HG02571 (cell line): ENCODE data around the gene ZNF200.
"Not testable (repeated sequence)": the region's sequence is repeated elsewhere in the genome, so short reads cannot be mapped to it uniquely, and the experiment has no call there.

Experiments
- ATAC-seq: cut with Tn5 transposase; IDR thresholded peaks from one replicate; pipeline ENCODE4 v1.9.1; 2021; ENCODE audit warnings: mild to moderate bottlenecking, moderate library complexity; ENCODE audit not compliant: unreplicated experiment

The ZNF200 gene

GRCh38 chr16:3234857-3235561, at the start of gene ZNF200:
Gene ZNF200 (minus strand): TSS chr16:3235158. CDS start chr16:3233755, 1,403 bp downstream.
- ATAC-seq, result peak; percentile 89

GRCh38 chr16:3283543-3284447, 48.8 kb upstream of the ZNF200 start:
- ATAC-seq, result no peak

- peak; percentile 84 for ATAC-seq
Observed at GRCh38 chr16:3282730-3283542, 48.0 kb upstream of the ZNF200 start, which contains the start of gene ZNF263. Gene ZNF263 (plus strand): TSS chr16:3283491. CDS start chr16:3283819, 328 bp downstream.

GRCh38 chr16:3282103-3282729, 47.3 kb upstream of the ZNF200 start:
- ATAC-seq, result peak; percentile 24

GRCh38 chr16:3281222-3281820, 46.4 kb upstream of the ZNF200 start:
- no peak for ATAC-seq

- ATAC-seq, result no peak
Observed at GRCh38 chr16:3276679-3277078, 41.7 kb upstream of the ZNF200 start.

- no peak for ATAC-seq
Observed at GRCh38 chr16:3274947-3275346, 40.0 kb upstream of the ZNF200 start.

- ATAC-seq, result no peak
Observed at GRCh38 chr16:3274490-3274889, 39.5 kb upstream of the ZNF200 start.

GRCh38 chr16:3271281-3271680, 36.3 kb upstream of the ZNF200 start:
- ATAC-seq, result not testable (repeated sequence)

- ATAC-seq, result not testable (repeated sequence)
Observed at GRCh38 chr16:3270718-3271117, 35.8 kb upstream of the ZNF200 start.

GRCh38 chr16:3268294-3268693, 33.3 kb upstream of the ZNF200 start:
- no peak for ATAC-seq

- ATAC-seq, result no peak
Observed at GRCh38 chr16:3266873-3267537, 32.0 kb upstream of the ZNF200 start.

GRCh38 chr16:3264137-3265036, 29.4 kb upstream of the ZNF200 start:
- ATAC-seq, result peak; percentile 83

GRCh38 chr16:3262517-3262916, 27.6 kb upstream of the ZNF200 start:
- ATAC-seq, result no peak

- no peak for ATAC-seq
Observed at GRCh38 chr16:3259836-3260235, 24.9 kb upstream of the ZNF200 start.

- ATAC-seq, result no peak
Observed at GRCh38 chr16:3256866-3257465, 22.0 kb upstream of the ZNF200 start.

- ATAC-seq, result no peak
Observed at GRCh38 chr16:3256146-3256865, 21.3 kb upstream of the ZNF200 start, which contains the start of gene MEFV. Gene MEFV (minus strand): TSS chr16:3256633. CDS start chr16:3256587, 46 bp downstream.
